WI38 (cell line): ENCODE measurements around the gene ACOT7.
A peak's percentile ranks its signal among the peaks of the same experiment; 100 is the strongest.

ENCODE experiments used
- H3K4me3 ChIP-seq: 2 replicates; pipeline ENCODE4 v1.5.1; 2011; ENCODE audit warnings: low read depth, mild to moderate bottlenecking, control low read depth, low read length
- TF ChIP-seq, protein P1 (sequence below): IDR thresholded peaks from 2 replicates; pipeline ENCODE4 v1.5.1; 2012; ENCODE audit warnings: low read depth, mild to moderate bottlenecking, control low read depth, low read length

Gene ACOT7

DNA sequence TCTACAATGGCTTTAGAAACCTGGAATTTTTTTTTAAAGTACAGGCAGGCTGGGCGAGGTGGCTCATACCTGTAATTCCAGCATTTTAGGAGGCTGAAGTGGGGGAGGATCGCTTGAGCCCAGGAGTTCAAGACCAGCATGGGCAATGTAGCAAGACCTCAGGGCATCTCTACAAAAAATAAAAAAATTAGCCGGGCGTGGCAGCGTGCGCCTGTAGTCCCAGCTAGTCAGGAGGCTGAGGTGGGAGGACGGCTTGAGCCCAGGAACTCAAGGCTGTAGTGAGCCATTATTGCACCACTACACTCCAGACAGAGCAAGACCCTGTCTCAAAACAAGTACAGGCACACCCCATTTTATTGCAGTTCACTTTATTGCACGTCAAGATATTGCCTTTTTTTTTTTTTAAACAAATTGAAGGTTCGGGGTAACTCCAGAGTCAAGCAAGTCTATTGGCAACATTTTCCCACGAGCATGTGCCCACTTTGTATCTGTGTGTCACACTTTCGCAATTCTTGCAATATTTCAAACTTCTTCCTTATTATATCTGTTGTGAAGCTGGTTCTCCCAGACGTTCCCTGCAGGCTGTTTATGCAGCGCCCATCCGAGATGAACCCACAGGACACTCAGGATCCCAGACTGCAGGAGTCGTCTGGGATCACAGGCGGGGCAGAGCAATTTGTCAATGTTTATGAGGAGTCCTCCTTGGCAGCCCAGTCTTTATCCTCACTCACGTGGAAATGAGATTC, 21.5 kb upstream of the ACOT7 start:
- TF ChIP-seq, protein P1, sequence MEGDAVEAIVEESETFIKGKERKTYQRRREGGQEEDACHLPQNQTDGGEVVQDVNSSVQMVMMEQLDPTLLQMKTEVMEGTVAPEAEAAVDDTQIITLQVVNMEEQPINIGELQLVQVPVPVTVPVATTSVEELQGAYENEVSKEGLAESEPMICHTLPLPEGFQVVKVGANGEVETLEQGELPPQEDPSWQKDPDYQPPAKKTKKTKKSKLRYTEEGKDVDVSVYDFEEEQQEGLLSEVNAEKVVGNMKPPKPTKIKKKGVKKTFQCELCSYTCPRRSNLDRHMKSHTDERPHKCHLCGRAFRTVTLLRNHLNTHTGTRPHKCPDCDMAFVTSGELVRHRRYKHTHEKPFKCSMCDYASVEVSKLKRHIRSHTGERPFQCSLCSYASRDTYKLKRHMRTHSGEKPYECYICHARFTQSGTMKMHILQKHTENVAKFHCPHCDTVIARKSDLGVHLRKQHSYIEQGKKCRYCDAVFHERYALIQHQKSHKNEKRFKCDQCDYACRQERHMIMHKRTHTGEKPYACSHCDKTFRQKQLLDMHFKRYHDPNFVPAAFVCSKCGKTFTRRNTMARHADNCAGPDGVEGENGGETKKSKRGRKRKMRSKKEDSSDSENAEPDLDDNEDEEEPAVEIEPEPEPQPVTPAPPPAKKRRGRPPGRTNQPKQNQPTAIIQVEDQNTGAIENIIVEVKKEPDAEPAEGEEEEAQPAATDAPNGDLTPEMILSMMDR, result no peak
- H3K4me3 ChIP-seq, result no peak overlapping the region

DNA sequence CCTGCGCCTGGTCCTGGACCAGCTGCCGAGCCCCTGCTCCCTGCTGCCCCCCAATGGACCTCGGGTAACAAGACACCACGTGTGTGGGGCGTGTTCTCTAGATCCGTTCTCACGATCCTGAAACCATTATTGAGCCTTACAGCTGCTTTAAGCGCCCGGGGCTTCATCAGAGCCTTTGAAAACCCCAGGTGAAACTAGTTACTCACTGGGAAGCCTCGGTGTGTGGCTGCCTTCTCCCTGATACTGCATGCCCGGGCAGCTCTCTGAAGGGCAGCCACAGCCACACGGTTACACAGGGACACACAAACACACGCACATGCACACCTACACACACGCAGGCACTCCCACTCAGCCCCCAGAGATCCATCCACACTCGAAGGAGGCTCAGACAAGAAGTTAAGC, 20.9 kb upstream of the ACOT7 start:
- H3K4me3 ChIP-seq, result no peak overlapping the region
- TF ChIP-seq, protein P1, result peak; percentile 71

DNA sequence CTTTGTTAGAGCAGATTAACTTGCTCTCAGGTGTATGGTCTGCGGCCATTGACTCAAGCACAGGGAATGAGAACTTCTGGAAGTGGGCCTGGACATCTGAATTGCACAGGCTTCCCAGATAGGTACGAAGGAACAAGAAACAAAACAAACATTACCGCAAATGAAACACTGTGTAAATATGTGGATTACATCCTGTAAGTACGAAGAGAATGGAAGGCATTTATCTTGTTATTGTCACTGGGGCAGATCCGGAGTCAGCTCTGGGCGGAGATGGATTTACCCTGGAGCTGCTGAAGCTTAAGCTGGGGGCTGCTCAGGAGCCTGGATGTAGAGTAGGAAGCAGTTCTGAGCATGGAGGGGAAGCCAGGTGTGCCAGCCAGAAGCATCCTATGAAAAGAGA, 19.3 kb upstream of the ACOT7 start:
- H3K4me3 ChIP-seq, result no peak overlapping the region
- TF ChIP-seq, protein P1, result no peak

DNA sequence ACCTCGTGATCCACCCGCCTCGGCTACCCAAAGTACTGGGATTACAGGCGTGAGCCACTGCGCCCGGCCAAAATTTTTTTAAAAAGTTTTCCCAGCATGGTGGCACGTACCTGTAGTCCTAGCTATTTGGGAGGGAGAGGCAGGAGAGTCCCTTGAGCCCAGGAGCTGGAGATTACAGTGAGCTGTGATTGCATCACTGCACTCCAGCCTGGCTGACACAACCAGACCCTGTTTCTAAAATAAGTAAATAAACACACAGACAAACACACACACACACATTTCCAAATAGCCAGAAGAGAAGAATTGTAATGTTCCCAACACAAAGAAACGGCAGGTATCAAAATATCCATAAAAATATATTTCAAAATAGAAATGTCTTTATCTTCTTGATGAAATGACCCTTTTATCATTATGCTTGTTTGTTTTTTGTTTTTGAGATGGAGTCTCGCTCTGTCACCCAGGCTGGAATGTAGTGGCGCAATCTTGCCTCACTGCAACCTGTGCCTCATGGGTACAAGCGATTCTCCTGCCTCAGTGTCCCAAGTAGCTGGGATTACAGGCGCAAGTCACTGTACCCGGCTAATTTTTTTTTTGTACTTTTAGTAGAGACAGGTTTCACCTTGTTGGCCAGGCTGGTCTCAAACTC, 16.8 kb upstream of the ACOT7 start:
- H3K4me3 ChIP-seq, result no peak overlapping the region
- TF ChIP-seq, protein P1, result no peak

DNA sequence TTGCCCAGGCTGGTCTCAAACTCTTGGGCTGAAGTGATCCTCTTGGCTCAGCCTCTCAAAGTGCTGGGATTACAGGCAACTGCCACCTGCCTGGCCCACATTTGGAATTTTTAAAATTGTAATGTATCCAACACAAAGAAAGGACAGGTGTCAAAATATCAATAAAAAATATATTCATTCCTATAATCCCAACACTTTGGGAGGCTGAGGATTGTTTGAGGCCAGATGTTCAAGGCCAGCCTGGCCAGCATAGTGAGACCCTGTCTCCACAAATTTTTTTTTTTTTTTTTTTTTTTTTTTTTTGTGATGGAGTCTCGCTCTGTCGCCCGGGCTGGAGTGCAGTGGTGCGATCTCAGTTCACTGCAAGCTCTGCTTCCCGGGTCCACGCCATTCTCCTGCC, 16.2 kb upstream of the ACOT7 start:
- TF ChIP-seq, protein P1, result no peak
- H3K4me3 ChIP-seq, result no peak overlapping the region

DNA sequence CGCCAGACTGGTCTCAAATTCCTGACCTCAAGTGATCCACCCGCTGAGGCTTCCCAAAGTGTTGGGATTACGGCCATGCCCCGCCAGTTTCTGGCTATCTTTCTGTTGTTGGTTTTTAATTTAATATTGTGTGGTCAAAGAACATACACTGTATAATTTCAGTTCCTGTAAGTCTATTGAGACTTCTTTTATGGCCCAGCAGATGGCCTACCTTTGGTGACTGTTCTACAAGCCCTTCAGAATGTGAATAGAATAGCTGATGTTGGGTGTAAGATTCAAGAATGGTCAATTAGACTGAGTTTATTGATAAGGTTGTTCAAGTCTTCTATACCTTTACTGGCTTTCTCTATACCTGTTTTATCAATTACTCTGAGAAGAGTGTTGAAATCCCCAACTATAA, 15.5 kb upstream of the ACOT7 start:
- no peak overlapping the region for H3K4me3 ChIP-seq
- TF ChIP-seq, protein P1, result no peak

DNA sequence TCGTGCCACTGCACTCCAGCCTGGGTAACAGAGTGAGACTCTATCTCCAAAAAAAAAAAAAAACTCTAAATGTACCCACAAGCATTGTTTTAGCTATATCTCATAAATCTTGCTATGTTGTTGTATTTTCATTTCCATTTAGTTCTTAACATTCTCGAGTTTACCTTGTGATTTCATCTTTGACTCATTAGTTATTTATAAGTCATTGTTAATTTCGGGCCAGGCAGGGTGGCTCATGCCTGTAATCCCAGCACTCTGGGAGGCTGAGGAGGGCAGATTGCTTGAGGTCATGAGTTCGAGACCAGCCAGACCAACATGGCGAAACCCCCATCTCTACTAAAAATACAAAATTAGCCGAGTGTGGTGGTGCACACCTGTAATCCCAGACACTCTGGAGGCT, 14.5 kb upstream of the ACOT7 start:
- no peak overlapping the region for H3K4me3 ChIP-seq
- TF ChIP-seq, protein P1, result no peak
